PC-9 (cell line): ENCODE results near the gene PDE4D. TPM values are rescaled to one million over a fixed set of nuclear protein-coding genes. Genes with fewer than 3 reads are reported as not detected.

ENCODE experiments used
- BruUV-seq: library from RNA; stranded (reverse); fragments of 400-500 nt; replicated peaks from 2 replicates; lab custom pipeline; 2021; lab: Mats Ljungman, UMichigan
- CTCF ChIA-PET: fragments of 300-600 bp; sonication (Branson Sonifier 250); formaldehyde crosslinking; loops from one replicate; lab custom pipeline; 2022; ENCODE audit warnings: antibody characterized with exemption; lab: Charles Lee
- POLR2A ChIA-PET: fragments of 300-600 bp; sonication (Branson Sonifier 250); formaldehyde crosslinking; loops from one replicate; lab custom pipeline; 2022; ENCODE audit warnings: antibody characterized with exemption; ENCODE audit not compliant: unreplicated experiment; lab: Charles Lee
- DNase-seq, 2 experiments: peaks; one replicate each; pipeline versions ENCODE4 v3.0.0 to v3.0.0-alpha.2; 2015 to 2022; ENCODE audit warnings: mixed read lengths in 1 of 2
- H2AFZ ChIP-seq: fragments of 200-600 bp; sonication (generic); 2 replicates; pipeline ENCODE4 v1.8.1; 2017; ENCODE audit warnings: antibody characterized with exemption
- H3F3A ChIP-seq: fragments of 200-600 bp; sonication (generic); 2 replicates; pipeline ENCODE4 v1.8.1; 2017; ENCODE audit warnings: antibody characterized with exemption, mild to moderate bottlenecking, low read depth; ENCODE audit not compliant: insufficient read depth
- H3K27ac ChIP-seq: fragments of 200-600 bp; sonication (generic); 2 replicates; pipeline ENCODE4 v1.6.1; 2016; ENCODE audit warnings: mixed run types
- H3K27me3 ChIP-seq: fragments of 200-600 bp; sonication (generic); 2 replicates; pipeline ENCODE4 v1.6.1; 2016; ENCODE audit warnings: low read depth, mixed run types; ENCODE audit not compliant: insufficient read depth
- H3K36me3 ChIP-seq: fragments of 200-600 bp; sonication (generic); 2 replicates; pipeline ENCODE4 v1.6.1; 2016; ENCODE audit warnings: low read depth, mixed run types
- H3K4me1 ChIP-seq: fragments of 200-600 bp; sonication (generic); replicated peaks from 2 replicates; pipeline ENCODE4 v1.6.1; 2016; ENCODE audit warnings: mixed run types; ENCODE audit not compliant: insufficient read depth
- H3K4me2 ChIP-seq: fragments of 200-600 bp; sonication (generic); 2 replicates; pipeline ENCODE4 v1.6.1; 2017; ENCODE audit warnings: mixed run types
- H3K4me3 ChIP-seq: fragments of 200-600 bp; sonication (generic); 2 replicates; pipeline ENCODE4 v1.6.1; 2016; ENCODE audit warnings: mixed run types
- H3K79me2 ChIP-seq: fragments of 200-600 bp; sonication (generic); 2 replicates; pipeline ENCODE4 v1.6.1; 2017; ENCODE audit warnings: low read depth, mixed run types
- H3K9me2 ChIP-seq: fragments of 200-600 bp; sonication (generic); 2 replicates; pipeline ENCODE4 v1.8.1; 2017; ENCODE audit warnings: mild to moderate bottlenecking; ENCODE audit not compliant: insufficient read depth
- H3K9me3 ChIP-seq: fragments of 200-600 bp; sonication (generic); 2 replicates; pipeline ENCODE4 v1.8.1; 2016; ENCODE audit warnings: low read depth; ENCODE audit not compliant: insufficient read depth
- H4K20me1 ChIP-seq: fragments of 200-600 bp; sonication (generic); 2 replicates; pipeline ENCODE4 v1.8.1; 2017; ENCODE audit not compliant: insufficient read depth
- CTCF ChIP-seq: fragments of 200-600 bp; sonication (generic); conservative IDR thresholded peaks from 2 replicates; pipeline ENCODE4 v1.6.1; 2017; ENCODE audit warnings: mixed run types, antibody characterized with exemption, mild to moderate bottlenecking, moderate library complexity
- EZH2 ChIP-seq: fragments of 200-600 bp; sonication (generic); IDR thresholded peaks from 2 replicates; pipeline ENCODE4 v1.8.0; 2017; ENCODE audit warnings: antibody characterized with exemption, low read depth
- intact Hi-C: fragments of 100-400 bp; cut with micrococcal nuclease; formaldehyde crosslinking; loops from one replicate; pipeline ENCODE4 v1.10.0; 2022; ENCODE audit not compliant: unreplicated experiment
- total RNA-seq: library from RNA; stranded (reverse); gene quantifications from 2 replicates; pipeline ENCODE4 v1.2.3, GENCODE V29; 2021

The PDE4D gene
- total RNA-seq, 1 experiment from 2014 or later: 9.8 TPM

GRCh38 chr5:58963821-58964220, 929.7 kb downstream of the PDE4D start:
- H3K4me1 ChIP-seq: no peaks in the 10 kb centered on the region
- intact Hi-C loops: no loop called here
- BruUV-seq: no TSS peak
- H3K27me3 ChIP-seq: no peaks in the 10 kb centered on the region
- no peak overlapping the region for H3K4me2 ChIP-seq
- ChIA-PET CTCF (no interaction called here), POLR2A (no interaction called here)
- H2AFZ ChIP-seq: no peak overlapping the region
- TF ChIP-seq EZH2: no peak
- no peak for TF ChIP-seq CTCF
- no peak overlapping the region for H3K27ac ChIP-seq
- H3K79me2 ChIP-seq: no peaks in the 10 kb centered on the region
- no peaks in the 10 kb centered on the region for H3K9me2 ChIP-seq
- DNase-seq: no peak
- no peaks in the 10 kb centered on the region for H3F3A ChIP-seq
- H3K9me3 ChIP-seq: no peaks in the 10 kb centered on the region; the same call in 1 of the 2 replicates
- no peaks in the 10 kb centered on the region for H3K36me3 ChIP-seq
- no peak overlapping the region for H3K4me3 ChIP-seq
- H4K20me1 ChIP-seq: no peaks in the 10 kb centered on the region

GRCh38 chr5:58963361-58963760, 930.2 kb downstream of the PDE4D start:
- Histone ChIP-seq H3K36me3 (no peaks in the 10 kb centered on the region), H3F3A (no peaks in the 10 kb centered on the region), H3K4me3 (no peak overlapping the region), H3K27ac (no peak overlapping the region), H2AFZ (no peak overlapping the region), H3K79me2 (no peaks in the 10 kb centered on the region), H3K4me1 (no peaks in the 10 kb centered on the region), H3K27me3 (no peaks in the 10 kb centered on the region), H4K20me1 (no peaks in the 10 kb centered on the region), H3K9me3 (no peaks in the 10 kb centered on the region; the same call in 1 of the 2 replicates), H3K4me2 (no peak overlapping the region), H3K9me2 (no peaks in the 10 kb centered on the region)
- ChIA-PET CTCF (no interaction called here), POLR2A (no interaction called here)
- DNase-seq: no peak
- intact Hi-C loops: no loop called here
- BruUV-seq: no TSS peak
- no peak for TF ChIP-seq EZH2
- no peak for TF ChIP-seq CTCF

GRCh38 chr5:58961631-58962280, 931.8 kb downstream of the PDE4D start:
- Histone ChIP-seq H4K20me1 (no peaks in the 10 kb centered on the region), H2AFZ (no peak overlapping the region), H3K27me3 (peaks cover 4% of the 10 kb centered on the region; the same call in 1 of the 2 replicates), H3K79me2 (no peaks in the 10 kb centered on the region), H3K36me3 (no peaks in the 10 kb centered on the region), H3K27ac (no peak overlapping the region), H3K4me3 (no peak overlapping the region), H3K4me1 (no peaks in the 10 kb centered on the region), H3K9me2 (no peaks in the 10 kb centered on the region), H3K9me3 (no peaks in the 10 kb centered on the region; the same call in 1 of the 2 replicates), H3F3A (no peaks in the 10 kb centered on the region), H3K4me2 (no peak overlapping the region)
- no peak for DNase-seq
- ChIA-PET POLR2A (no interaction called here), CTCF (no interaction called here)
- intact Hi-C loops: no loop called here
- BruUV-seq: no TSS peak
- TF ChIP-seq CTCF: no peak
- no peak for TF ChIP-seq EZH2
